Measurements from ENCODE around the gene RHOB.

The RHOB gene

DNA sequence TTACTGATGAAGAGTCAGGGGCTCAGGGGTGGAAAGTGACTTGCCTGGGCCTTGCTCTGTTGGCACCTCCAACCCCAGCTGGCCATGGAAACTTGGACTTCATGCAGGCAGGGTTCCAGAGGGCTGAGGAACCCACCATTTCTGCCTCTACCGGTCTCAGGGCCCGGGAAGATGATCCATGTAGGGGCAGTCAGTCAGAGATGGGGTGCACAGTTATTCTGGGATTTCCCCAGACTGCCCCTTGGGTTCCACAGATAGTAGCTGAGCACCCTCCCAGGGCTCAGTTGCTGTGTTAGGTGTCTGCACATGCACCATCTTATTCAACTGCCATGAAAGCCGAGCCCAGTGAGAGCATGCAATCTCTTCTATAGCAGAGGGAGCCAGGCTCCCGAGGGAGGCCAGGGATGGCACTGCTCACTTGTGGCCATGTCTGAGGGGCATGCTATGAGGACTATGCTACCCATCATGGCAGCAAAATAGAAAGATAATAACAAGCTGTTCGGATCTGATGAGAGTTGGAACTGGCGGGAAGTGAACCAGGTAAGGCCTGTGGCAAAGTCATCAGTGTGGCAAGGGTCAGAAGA is 37.3 kb downstream of the RHOB start:
- no peaks in the 10 kb centered on the region for H3K79me2 ChIP-seq
- H3K27me3 ChIP-seq (ENCODE audit: control insufficient read depth, insufficient read depth, low read length), result no peaks in the 10 kb centered on the region
- H3K27ac ChIP-seq, result no peak overlapping the region
- no peak overlapping the region for H3K4me2 ChIP-seq (ENCODE audit: low read length)
- no peaks in the 10 kb centered on the region for H3K9me3 ChIP-seq (ENCODE audit: control insufficient read depth, low read length)
- no peak overlapping the region for H3K9ac ChIP-seq
- TF ChIP-seq, protein P1, sequence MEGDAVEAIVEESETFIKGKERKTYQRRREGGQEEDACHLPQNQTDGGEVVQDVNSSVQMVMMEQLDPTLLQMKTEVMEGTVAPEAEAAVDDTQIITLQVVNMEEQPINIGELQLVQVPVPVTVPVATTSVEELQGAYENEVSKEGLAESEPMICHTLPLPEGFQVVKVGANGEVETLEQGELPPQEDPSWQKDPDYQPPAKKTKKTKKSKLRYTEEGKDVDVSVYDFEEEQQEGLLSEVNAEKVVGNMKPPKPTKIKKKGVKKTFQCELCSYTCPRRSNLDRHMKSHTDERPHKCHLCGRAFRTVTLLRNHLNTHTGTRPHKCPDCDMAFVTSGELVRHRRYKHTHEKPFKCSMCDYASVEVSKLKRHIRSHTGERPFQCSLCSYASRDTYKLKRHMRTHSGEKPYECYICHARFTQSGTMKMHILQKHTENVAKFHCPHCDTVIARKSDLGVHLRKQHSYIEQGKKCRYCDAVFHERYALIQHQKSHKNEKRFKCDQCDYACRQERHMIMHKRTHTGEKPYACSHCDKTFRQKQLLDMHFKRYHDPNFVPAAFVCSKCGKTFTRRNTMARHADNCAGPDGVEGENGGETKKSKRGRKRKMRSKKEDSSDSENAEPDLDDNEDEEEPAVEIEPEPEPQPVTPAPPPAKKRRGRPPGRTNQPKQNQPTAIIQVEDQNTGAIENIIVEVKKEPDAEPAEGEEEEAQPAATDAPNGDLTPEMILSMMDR (IDR thresholded peaks at IDR 0.05), result no peak
- H3K36me3 ChIP-seq (ENCODE audit: control insufficient read depth, insufficient read depth, low read length), result no peaks in the 10 kb centered on the region
- no peak overlapping the region for H3K4me3 ChIP-seq (ENCODE audit: low read depth, low read length)
- no peaks in the 10 kb centered on the region for H3K4me1 ChIP-seq
- H2AFZ ChIP-seq, result no peak overlapping the region

DNA sequence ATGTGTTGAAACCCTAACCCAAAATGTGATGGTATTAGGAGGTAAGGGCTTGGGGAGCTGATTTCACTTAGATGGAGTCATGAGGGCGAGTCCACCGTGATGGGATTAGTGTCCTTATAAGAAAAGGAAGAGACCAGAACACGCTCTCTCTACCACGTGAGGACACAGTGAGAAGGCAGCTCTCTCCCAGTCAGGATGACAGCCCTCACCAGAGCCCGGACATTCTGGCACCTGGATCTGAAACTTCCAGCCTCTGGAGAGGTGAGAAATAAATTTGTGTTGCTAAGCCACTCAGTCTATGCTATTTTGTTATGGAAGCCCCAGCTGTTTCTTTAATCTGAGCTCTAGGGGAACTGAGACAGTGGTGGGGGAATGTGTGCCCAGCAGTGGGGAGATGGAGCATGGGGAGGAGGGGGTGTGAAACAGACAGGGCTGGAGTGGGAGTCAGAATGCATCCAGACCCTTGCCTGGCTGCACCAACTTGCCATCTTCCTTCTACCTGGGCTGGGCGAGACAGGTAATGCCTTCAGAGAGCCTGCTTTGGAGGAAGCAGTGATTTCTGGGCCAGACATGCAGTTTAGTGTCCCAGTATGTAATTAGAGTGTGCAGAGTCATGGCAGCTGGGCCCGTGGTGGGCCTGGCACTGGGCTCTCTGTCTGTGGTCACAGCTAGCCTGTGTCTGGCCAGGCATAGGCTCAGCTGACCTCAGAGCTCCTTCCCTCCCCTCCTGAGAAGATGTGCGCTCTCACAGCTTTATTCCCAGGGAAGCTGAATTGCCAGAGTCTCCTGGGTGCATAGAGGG is 38.1 kb downstream of the RHOB start:
- Histone ChIP-seq H3K9ac (no peak overlapping the region), H3K4me3 (ENCODE audit: low read depth, low read length) (no peak overlapping the region), H3K4me2 (ENCODE audit: low read length) (no peak overlapping the region), H3K27me3 (ENCODE audit: control insufficient read depth, insufficient read depth, low read length) (no peaks in the 10 kb centered on the region), H2AFZ (no peak overlapping the region), H3K36me3 (ENCODE audit: control insufficient read depth, insufficient read depth, low read length) (no peaks in the 10 kb centered on the region), H3K9me3 (ENCODE audit: control insufficient read depth, low read length) (no peaks in the 10 kb centered on the region), H3K79me2 (no peaks in the 10 kb centered on the region), H3K4me1 (no peaks in the 10 kb centered on the region), H3K27ac (no peak overlapping the region)
- TF ChIP-seq, protein P1 (IDR thresholded peaks at IDR 0.05), result no peak

DNA sequence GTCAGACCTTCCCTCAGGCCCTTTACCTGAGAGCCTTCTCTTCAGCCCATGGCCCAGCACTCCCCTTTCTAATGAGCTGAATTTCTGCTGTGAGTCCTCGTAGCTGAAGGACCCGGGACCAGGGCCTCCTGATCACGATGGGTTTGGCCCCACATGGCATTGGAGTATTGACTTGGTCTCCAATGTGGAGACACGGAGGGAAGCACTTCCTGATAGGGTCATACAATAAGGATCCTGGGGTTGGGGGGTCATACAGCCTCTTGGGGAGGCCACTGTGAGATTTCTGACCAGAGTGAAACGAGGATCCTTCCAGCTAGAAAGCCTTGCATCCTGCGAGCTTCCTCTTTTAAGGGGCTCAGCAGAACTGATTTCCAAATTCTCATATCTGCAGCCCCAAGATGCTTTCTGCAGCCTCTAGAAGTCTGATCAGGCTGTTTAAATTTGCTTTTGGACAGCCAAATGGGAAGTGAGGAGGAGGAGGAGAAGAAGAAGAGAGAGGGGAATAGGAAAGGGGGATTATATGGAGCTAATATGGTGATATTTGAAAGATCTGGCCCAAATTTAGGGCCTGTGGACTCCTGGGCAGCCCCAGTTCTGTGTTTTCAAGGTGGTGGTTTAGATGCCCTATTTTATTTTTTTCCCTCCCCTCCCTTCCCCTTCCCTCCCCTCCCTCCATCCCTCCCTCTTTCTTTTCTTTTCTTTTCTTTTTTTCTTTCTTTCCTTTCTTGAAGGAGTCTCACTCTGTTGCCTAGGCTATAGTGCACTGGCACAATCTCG is 38.9 kb downstream of the RHOB start:
- Histone ChIP-seq H3K9me3 (ENCODE audit: control insufficient read depth, low read length) (no peaks in the 10 kb centered on the region), H3K27me3 (ENCODE audit: control insufficient read depth, insufficient read depth, low read length) (no peaks in the 10 kb centered on the region), H3K36me3 (ENCODE audit: control insufficient read depth, insufficient read depth, low read length) (no peaks in the 10 kb centered on the region), H3K79me2 (no peaks in the 10 kb centered on the region), H2AFZ (no peak overlapping the region), H3K27ac (no peak overlapping the region), H3K4me1 (no peaks in the 10 kb centered on the region), H3K4me3 (ENCODE audit: low read depth, low read length) (no peak overlapping the region), H3K4me2 (ENCODE audit: low read length) (no peak overlapping the region), H3K9ac (no peak overlapping the region)
- TF ChIP-seq, protein P1 (IDR thresholded peaks at IDR 0.05), result no peak

DNA sequence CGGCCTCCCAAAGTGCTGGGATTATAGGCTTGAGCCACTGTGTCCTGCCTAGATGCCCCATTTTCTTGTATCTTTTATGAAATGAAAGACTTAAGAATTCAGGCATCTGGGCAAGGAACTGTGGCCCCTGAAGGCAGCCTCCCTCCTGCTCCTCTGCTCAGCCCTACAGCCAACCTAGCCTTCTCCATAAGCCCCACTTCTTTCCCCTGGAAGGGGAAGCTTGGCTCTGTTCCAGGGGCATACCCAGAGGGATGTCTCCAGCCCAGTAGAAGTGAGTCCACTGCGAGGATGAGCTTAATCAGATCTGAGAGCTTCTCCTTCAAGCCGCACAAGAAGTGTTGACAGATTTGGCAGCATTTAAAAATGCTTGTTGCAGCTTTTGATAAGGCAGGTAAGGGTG is 39.7 kb downstream of the RHOB start:
- H3K4me3 ChIP-seq (ENCODE audit: low read depth, low read length), result no peak overlapping the region
- H3K9me3 ChIP-seq (ENCODE audit: control insufficient read depth, low read length), result no peaks in the 10 kb centered on the region
- H3K9ac ChIP-seq, result no peak overlapping the region
- H3K4me1 ChIP-seq, result no peaks in the 10 kb centered on the region
- H3K36me3 ChIP-seq (ENCODE audit: control insufficient read depth, insufficient read depth, low read length), result no peaks in the 10 kb centered on the region
- H3K27me3 ChIP-seq (ENCODE audit: control insufficient read depth, insufficient read depth, low read length), result no peaks in the 10 kb centered on the region
- no peak overlapping the region for H3K27ac ChIP-seq
- no peaks in the 10 kb centered on the region for H3K79me2 ChIP-seq
- H2AFZ ChIP-seq, result no peak overlapping the region
- TF ChIP-seq, protein P1 (IDR thresholded peaks at IDR 0.05), result no peak
- no peak overlapping the region for H3K4me2 ChIP-seq (ENCODE audit: low read length)

Measured in parathyroid adenoma (tissue), 2 donors.